Hippocampal formation (tissue), 2 donors: ENCODE results near the gene ZBTB34.
"Not testable (repeated sequence)": the region's sequence is repeated elsewhere in the genome, so short reads cannot be mapped to it uniquely, and the experiment has no call there.

Experiments
- DNase-seq, 2 donors: peaks; one replicate each; lab custom pipeline; 2025; lab: John Stamatoyannopoulos, UW

The ZBTB34 gene, protein sequence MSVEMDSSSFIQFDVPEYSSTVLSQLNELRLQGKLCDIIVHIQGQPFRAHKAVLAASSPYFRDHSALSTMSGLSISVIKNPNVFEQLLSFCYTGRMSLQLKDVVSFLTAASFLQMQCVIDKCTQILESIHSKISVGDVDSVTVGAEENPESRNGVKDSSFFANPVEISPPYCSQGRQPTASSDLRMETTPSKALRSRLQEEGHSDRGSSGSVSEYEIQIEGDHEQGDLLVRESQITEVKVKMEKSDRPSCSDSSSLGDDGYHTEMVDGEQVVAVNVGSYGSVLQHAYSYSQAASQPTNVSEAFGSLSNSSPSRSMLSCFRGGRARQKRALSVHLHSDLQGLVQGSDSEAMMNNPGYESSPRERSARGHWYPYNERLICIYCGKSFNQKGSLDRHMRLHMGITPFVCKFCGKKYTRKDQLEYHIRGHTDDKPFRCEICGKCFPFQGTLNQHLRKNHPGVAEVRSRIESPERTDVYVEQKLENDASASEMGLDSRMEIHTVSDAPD

GRCh38 chr9:126860077-126860756, at the start of gene ZBTB34:
TSS of gene ZBTB34 (plus strand) at chr9:126860639. CDS start at chr9:126879400, 18,761 bp downstream.
- peak in 1 of 2 donors; percentile 76 for DNase-seq

GRCh38 chr9:126813072-126813471, 47.4 kb upstream of the ZBTB34 start:
- DNase-seq = no peak

DNA sequence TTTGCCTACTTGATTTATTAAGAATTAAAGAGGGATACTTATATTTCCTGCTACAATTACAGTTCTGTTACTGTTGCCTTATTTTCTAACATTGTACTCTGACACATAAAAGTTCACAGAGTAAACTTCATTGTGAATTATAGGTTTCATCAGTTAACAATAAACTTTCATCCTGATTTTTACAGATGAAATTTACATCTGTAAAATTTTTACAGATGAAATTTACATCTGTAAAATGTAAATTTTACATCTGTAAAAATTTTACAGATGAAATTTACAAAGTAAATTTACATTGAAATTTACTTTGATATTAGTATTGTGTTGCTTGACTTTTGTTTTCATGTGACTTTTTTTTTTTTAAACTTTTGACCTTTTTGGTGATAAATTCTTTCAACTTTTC, 46.3 kb upstream of the ZBTB34 start:
- no peak for DNase-seq

- DNase-seq = not testable (repeated sequence)
Measured at GRCh38 chr9:126817615-126818014, 42.8 kb upstream of the ZBTB34 start.

DNA sequence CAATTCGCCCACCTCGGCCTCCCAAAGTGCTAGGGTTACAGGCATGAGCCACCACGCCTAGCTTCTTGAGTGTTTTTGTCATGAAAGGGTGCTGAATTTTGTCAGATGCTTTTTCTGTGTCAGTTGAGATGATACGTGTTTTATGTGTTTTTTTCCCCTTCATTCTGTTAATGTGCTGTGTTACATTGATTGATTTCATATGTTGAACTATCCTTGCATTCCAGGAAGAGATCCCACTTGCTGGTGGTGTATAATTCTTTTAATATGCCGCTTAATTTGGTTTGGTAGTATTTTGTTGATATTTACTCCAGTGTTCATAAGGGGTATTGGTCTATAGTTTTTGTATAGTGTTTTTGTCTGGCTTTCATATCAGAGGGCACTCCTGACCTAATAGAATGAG, 42.0 kb upstream of the ZBTB34 start:
- no peak for DNase-seq

GRCh38 chr9:126819482-126819881, 41.0 kb upstream of the ZBTB34 start:
- DNase-seq = no peak

GRCh38 chr9:126822278-126822677, 38.2 kb upstream of the ZBTB34 start:
- peak in 1 of 2 donors; percentile 61 for DNase-seq

GRCh38 chr9:126822873-126823272, 37.6 kb upstream of the ZBTB34 start:
- no peak for DNase-seq

- DNase-seq = not testable (repeated sequence)
Measured at GRCh38 chr9:126824052-126824451, 36.4 kb upstream of the ZBTB34 start.

- DNase-seq = no peak
Measured at GRCh38 chr9:126827227-126827626, 33.2 kb upstream of the ZBTB34 start.

GRCh38 chr9:126829035-126829434, 31.4 kb upstream of the ZBTB34 start:
- no peak for DNase-seq

DNA sequence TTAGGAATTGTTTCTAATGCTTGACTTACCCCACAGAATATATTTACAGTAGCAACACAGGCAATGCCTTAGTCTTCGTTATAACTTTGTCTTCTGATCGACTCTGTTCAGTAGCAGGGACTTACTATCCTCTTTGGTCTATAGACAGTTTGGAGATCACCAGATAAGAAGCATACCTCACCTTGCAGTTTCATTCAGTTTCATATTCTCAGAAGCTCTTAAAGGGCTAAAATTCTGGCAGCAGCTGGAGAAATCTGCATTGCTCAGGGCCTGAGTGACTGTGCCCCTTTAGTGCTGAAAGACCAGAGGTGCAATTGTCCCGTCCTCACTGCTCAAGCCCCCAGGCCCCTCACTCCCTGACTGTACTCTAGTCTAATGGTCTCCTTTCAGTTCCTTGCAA, 29.6 kb upstream of the ZBTB34 start:
- no peak for DNase-seq

- DNase-seq = no peak
Measured at GRCh38 chr9:126832440-126832839, 28.0 kb upstream of the ZBTB34 start.

DNA sequence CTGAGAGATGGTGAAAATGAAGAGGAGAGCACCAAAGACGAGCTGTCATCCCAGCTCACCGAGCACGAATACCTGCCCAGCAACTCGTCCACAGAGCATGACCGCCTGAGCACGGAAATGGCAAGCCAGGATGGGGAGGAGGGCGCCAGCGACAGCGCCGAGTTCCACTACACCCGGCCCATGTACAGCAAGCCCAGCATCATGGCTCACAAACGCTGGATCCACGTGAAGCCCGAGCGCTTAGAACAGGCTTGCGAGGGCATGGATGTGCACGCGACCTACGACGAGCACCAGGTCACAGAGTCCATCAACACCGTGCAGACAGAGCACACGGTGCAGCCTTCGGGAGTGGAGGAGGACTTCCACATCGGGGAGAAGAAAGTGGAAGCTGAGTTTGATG, 27.4 kb upstream of the ZBTB34 start:
- no peak for DNase-seq

- DNase-seq = peak in 1 of 2 donors; percentile 34
Measured at GRCh38 chr9:126833710-126834345, 26.6 kb upstream of the ZBTB34 start.

DNA sequence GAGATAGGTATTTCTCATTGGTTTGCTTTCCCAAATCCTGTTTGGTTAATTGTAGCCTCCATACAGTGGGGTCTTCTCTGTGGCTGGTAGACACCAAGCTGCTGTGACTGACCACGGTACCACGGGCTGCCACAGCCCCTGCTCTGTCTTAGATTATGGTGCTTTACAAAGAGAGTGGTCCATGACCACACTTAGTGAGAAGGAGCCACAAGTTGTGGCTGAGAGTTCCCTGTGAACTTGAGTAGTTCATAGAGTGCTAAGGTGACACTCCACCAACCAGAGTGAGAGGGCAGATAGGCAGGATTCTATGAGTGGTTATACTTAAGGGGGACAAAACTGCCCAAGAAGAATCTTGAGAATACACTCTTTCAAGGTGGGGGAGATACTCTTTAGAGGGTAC, 25.8 kb upstream of the ZBTB34 start:
- DNase-seq = no peak

DNA sequence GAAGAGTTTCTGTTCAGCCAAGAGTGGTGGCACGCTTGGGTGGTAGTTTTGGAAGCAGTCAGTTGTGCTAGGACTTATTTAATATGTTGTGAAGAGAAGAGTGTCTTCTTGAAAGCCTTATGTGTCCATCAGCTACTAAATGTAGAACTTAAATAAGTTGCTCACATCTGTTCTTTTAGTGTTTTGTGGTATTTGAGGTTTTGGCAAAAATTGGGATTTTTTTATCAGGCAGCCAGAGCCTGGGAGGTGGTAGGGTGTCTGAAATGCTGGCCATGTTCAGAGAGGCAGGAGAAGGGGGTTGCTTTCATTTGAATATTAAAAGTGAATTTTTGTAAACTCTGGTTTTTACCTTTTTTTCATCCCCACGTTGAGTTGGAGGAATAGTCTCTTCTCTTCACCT, 24.2 kb upstream of the ZBTB34 start:
- no peak for DNase-seq

- DNase-seq = no peak
Measured at GRCh38 chr9:126838055-126838811, 22.2 kb upstream of the ZBTB34 start.

DNA sequence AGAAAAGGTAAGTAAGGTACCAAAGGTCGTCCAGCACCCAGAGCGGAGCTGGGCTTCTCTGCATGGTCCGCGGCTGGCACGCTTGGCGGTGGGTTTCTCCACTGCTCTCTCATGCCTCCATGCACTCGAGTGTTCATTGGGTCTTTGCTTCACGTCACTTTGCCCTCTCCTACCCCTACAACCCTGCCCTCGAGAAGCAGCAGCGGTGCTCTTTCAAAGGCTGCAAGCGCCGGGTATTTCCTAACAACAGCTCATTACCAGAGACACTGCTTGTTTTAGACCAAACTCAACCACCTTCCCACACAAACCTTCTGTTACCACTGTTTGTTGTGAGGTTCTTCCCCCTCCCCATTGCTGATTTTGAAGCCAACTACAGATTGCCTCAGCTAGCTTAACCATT, 21.5 kb upstream of the ZBTB34 start:
- peak in 1 of 2 donors; percentile 54 for DNase-seq

GRCh38 chr9:126839301-126839700, 21.1 kb upstream of the ZBTB34 start:
- DNase-seq = no peak

DNA sequence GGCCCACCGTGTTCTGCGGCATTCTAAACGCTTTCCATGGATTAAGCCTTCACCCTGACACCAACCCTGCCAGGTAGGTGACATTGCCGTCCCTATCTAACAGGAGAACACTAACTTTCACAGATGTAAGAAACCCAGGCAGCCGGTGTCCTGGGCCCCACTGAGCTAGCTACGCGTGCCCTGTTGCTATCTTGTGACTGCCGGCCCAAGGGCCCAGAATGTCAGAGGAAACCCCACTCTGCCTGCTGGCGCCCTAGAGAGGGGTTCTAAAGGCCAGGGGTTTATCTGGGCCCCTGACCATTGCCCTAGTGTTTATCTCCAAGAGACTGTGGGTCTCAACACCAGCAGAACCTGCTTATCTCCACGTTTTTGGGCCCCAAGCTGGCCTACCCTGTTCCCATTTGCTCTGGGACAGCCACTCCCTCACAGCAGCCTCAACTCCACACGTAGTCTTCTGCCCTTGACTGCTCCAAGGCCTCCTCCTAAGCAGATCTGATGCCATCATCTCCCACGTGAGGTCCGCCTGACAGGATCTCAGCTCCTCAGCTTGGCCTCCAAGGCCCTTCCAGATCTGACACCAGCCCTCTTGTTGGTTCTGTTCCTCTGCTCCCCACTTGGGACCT, 18.1 kb upstream of the ZBTB34 start:
- no peak for DNase-seq
